Right ventricle myocardium superior (tissue), 1 donor: ENCODE results near the gene CREB3L1. TPM values are rescaled to one million over a fixed set of nuclear protein-coding genes. Genes with fewer than 3 reads are reported as not detected.
"Not testable (repeated sequence)": the region's sequence is repeated elsewhere in the genome, so short reads cannot be mapped to it uniquely, and the experiment has no call there.

Experiments used
- ATAC-seq: fragments of 200-7000 bp; cut with Tn5 transposase; one replicate; pipeline ENCODE4 v1.9.1; 2020; ENCODE audit warnings: mild to moderate bottlenecking; ENCODE audit not compliant: poor library complexity
- DNase-seq: peaks from one replicate; pipeline ENCODE4 v3.0.0-alpha.2; 2020
- intact Hi-C: fragments of 100-400 bp; cut with DNase I; formaldehyde crosslinking; loops from one replicate; pipeline ENCODE4 v1.11.2; 2022
- total RNA-seq: library from RNA; stranded (reverse); fragmentation: NEBNext Ultra II Directional; extraction: Animal tissue kit (Norgen Biotek cat#: 25700); gene quantifications from one replicate; pipeline ENCODE4 v1.2.1, GENCODE V29; 2021
- donor health status: DM: no; HTN: yes; CAD: no; lungs with severe emphysema.

CREB3L1 gene
- total RNA-seq, 1 donor from 2014 or later, result 69.2 TPM

DNA sequence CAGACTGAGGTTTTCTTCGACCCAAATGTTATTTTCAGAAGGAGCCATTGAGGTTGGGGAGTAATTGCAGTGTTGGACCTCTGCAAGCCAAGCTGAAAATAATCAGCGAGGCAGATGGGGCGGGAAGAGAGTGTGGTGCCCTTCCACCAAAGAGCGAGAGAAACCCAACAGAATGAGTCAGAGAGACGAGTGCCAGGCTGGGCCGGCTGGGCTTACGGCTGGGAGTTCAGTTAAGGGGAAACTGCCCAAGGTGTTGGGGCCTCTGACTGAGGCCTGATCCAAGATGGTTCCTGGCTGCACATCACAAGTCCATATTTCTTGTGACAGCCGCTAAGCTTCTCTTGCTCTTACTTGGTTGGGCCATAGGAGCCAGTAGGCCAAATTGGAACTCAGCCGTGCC is 30.4 kb upstream of the CREB3L1 start:
- no peak for DNase-seq
- intact Hi-C loops, result no loop called here
- ATAC-seq, result no peak

DNA sequence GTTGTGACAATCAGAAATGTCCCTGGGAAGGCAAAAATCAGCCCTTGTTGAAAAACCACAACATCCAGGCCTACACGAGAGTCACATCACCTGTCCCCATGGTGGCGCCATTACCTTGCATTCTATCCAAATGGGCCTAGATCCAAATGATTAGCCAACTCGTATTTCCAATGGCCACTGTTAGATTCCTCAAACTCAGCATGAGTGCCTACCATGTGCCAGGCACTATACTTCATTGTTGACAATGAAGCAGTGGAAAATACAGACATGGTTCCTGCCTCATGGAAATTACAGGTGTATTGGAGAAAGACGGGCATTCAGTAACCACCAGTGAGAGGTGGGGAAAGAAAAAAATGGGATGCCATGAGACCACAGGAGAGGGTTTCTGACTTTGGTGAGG is 29.8 kb upstream of the CREB3L1 start:
- DNase-seq (no peak), ATAC-seq (no peak)
- intact Hi-C loops, result no loop called here

DNA sequence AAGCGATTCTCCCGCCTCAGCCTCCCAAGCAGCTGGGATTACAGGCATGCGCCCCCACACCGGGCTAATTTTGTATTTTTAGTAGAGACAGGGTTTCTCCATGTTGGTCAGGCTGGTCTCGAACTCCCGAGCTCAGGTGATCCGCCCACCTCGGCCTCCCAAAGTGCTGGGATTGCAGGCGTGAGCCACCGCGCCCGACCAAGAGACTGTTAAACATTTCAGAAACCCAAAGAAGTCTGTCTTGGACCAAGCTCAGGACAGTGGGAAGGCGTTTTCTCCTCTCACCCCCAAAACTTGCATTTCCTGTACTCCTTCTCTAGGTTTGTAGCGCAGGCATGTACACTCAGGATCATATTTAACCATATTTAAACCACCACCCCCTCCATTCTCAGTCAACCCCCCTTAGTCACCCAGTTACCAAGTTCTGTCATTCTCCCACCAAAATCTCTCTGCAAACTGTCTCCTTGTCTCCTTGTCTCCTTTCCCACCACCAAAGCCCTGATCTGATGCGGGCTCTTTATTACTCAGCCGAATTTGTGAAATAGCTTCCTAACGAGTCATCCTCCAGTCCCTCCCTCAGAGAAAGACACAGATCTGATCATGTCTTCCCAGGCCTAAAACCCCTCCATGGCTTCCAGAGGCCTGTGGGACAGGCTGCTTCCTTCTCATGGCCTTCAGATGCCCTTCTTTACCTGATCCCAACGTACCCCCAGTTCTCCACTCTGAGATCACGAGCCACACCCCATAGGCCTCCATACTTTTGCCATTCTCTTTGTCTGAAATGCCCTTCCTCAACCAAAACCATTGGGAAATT is 29.0 kb upstream of the CREB3L1 start:
- no peak for DNase-seq
- intact Hi-C loops, result no loop called here
- ATAC-seq, result no peak

DNA sequence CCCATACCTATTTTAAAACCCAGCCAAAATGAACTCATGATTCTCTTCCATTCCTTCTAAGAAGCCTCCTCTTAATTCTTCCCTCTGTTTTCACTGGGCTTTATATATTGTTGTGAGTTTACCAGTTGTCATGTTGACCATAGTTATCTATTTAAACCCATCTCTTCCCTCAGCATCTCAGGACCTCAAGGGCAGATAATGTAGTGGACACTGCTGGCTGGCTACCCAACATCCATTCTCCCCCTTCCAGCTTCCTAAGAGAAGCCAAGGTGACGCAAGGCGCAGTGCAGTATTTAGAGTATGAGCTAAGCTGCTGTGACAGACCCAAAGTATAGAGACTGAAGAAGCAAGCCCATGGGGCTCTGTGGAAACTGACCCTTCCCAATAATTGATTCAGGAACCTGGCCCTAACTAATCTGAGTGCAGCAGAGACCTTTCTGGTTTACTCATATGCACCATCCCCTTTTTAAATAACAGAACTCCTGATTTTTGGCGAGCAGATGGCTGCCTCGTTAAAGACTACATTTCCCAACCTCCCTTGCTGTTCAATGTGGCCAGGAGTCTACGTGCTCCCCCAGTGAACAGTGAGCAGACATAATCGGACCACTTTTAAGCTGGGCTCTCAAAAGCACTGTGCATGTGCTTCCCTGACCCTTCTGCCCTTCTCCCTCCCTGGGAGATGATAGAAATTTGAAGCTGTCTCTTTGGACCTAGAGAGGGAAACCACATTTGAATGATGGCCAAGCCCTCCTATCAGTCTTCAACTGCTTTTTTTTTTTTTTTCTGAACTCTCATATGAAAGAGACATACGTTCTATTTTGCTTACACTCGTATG is 28.1 kb upstream of the CREB3L1 start:
- ATAC-seq (no peak), DNase-seq (no peak)
- intact Hi-C loops, result no loop called here

DNA sequence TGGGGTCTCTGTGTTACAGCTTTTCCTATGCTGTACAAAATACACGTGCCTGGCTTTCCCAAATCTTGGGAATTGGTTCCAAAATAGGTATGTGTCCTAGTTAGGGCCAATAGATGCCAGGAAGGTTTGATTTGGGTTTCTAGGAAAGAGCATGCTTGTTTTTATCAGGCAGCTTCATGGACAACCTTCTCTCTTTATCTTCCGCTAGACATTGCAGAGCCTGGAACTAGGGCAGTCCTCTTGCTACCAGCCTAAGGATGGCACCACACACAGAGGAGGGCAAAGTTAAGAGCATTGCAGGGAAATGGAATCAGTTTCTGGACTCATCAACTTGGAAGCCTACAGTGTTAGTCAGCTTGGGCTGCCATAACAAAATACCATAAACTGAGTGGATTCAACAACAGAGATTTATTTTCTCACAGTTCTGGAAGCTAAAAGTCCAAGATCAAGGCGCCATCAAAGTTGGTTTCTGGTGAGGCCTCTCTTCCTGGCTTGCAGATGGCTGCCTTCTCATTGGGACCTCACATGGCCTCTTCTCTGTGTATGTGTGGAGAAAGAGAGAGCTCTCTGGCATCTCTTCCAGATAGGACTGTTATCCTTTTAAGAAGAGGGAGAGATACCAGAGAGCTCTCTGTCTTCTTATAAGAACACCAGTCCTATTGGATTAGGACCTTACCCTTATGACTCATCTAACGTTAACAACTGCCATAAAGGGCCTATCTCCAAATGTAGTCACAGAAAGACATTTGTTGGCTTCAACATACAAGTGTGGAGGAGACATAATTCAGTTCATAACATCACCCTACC is 27.3 kb upstream of the CREB3L1 start:
- DNase-seq, result no peak
- no peak for ATAC-seq
- intact Hi-C loops, result no loop called here

DNA sequence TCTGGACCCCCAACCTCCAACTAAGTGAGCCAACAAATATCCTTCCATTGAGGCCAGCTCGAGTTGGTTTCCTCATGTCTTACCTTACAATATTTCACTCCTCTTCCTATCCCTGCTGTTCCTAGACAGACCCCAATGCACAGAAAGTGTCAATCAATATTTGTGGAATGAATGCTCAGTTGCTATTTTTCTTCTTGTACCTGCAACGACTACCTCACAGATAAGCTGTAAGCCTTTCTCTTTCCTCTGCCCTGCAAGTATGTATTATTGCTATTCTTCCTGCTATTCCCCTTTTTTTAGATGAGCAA is 26.8 kb upstream of the CREB3L1 start:
- no peak for DNase-seq
- intact Hi-C loops, result no loop called here
- ATAC-seq, result no peak

DNA sequence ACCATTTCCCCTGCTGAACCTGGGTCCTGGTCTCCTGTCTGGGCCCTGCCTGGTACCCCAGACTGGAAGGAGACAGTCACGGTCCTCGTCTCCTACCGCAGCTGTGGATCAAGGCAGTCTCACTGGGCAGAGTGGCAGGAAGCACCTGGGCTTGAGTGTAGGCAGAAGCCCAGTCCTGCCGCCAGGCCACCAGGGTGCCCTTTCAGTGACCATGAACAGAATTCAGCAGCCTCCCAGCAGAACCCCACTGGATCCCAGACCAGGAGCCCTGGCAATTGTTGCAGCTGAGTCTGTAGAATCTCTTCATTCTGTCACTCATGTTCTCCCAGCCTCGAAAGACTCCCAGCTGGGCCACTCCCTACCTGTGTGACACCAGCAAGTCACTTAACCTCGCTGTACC is 25.5 kb upstream of the CREB3L1 start:
- DNase-seq (no peak), ATAC-seq (no peak)
- intact Hi-C loops, result no loop called here

DNA sequence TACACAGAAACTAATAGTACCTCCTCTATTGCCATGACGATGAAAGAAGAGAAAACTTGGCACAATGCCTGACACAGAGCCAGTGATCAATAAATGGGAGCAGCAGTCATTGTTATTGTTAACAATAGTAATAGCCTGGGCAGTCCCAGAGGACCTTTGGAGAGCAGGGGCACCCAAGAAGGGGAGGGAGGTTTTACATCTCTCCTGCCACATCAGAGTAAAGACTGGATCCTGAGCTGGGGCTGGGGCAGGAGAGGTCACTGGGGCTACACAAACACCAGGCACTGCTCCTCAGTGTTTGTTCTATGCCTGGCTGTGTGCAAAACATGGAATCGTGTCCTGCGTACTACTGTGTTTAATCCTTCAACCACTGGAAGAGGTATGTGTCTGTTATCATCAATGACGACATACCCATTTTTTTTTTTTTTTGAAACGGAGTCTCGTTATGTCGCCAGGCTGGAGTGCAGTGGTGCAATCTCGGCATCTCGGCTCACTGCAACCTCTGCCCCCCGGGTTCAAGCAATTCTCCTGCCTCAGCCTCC is 25.0 kb upstream of the CREB3L1 start:
- intact Hi-C loops, result no loop called here
- DNase-seq (no peak), ATAC-seq (no peak)

DNA sequence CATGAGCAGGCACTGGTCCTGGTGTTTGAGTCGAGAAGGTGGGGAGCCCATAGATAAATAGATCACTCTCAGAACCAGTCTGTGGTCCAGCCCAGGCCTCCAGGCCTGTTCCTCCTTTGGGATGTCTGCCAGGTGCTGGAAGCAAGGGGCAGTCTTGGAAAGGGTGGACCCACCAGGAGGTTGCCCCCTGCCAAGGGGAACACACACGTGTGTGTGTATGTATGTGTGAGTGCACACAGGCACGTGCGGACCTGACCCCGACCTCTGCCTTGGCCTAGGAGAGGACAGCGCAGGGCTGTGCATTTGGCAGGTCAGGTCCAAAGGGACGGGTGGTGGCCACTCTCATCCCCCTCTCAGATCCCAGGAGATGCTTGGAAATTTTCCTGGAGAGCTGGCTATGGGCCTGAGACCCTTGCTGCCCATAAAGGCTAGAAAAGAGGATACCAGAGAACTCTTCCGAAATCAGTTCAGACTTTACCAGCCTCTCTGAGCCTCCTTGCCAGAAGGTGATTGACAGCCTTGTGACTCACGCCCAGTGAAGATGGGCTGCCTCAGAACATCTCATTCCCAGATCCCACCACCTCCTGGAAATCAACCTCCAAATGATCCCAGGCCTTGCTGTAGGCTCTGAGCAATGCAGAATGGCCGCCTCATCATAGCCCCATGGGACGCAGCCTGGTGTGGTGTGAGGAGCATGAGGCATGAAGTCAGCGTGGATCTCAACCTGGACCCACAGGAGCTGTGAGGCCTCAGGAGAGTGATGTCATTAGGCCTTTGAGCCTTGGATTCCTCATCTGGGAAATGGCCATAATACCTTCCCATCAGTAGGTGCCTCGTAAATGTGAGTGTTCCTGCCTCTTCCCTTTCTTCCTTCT is 24.0 kb upstream of the CREB3L1 start:
- intact Hi-C loops, result no loop called here
- no peak for ATAC-seq

DNA sequence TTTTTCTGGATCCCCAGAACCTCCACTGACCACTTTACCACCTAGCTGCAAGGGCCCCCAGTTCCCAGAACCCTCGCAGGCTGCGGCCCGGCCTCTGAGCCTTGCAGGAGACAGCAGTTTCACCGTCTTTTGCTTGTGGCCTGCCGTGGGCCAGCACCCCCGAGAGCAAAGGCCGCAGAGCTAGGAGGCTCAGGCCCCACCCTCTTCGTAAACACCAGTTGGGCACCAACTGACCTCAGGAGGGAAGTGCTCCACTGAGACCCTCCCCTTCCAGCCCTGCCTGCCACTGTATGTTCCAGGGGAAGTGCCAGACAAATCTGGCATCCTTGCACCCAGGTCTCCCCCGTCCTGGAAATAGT is 23.4 kb upstream of the CREB3L1 start:
- intact Hi-C loops, result no loop called here
- DNase-seq, result no peak
- ATAC-seq, result no peak

More for the DNA sequence above, 24.0 kb upstream of the CREB3L1 start:
- no peak for DNase-seq

DNA sequence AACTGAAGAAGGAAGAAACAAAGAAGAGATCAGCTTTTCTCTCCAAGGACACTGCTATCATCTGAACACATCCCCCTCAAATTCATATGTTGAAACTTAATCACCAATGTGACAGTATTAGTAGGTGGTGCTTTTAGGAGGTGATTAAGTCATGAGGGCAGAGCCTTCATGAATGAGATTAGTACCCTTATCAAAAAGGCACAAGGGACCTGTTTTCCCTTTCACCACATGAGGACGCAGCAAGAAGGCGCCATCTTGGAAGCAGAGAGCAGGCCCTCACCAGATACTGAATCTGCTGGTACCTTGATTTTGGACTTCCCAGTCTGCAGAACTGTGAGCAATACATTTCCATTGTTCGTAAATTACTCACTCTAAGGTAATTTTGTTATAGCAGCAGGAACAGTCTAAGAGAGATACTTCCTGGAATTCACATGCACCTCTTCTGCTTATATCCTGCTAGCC is 20.9 kb upstream of the CREB3L1 start:
- intact Hi-C loops, result no loop called here
- ATAC-seq, result no peak
- no peak for DNase-seq

DNA sequence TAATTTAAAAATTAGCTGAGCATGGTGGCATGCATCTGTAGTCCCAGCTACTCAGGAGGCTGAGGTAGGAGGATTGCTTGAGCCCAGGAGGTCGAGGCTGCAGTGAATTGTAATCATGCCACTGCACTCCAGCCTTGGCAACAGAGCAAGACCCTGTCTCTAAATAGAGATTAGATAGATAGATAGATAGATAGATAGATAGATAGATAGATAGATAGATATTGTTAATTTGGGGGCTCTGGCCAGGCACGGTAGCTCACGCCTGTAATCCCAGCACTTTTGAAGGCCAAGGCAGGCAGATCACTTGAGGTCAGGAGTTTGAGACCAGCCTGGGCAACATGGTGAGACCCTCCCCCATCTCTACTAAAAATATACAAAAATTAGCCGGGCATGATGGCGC is 18.1 kb upstream of the CREB3L1 start:
- ATAC-seq, DNase-seq, intact Hi-C loops: not testable (repeated sequence)

DNA sequence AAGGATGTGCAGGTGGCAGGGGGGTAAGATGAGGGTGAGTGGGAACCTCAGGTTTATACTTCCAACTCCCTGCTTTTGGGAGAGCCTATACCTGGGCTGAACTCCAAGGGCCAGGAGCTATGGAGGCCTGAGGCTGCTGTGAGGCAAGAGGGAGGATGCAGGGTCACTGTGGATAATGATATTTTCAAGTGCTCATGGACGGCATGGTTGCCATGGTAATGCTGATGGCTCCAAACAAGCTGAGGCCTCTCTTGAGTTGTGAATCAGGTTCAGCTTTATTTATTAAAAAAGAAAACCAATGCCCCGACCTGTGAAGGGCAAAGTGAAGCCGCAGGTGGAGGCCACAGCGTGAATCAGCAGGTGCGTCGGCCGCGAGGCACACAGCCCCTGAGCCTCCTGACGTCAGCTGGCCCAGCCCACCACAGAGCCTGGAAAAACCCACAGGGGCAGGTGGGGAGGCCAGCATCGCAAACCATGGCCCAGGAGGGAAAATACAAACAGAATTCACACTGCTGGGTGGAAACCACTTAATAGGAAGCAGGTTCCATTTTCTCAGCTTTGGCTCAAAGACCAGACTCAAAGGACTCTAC is 17.4 kb upstream of the CREB3L1 start:
- no peak for ATAC-seq
- DNase-seq, result no peak
- intact Hi-C loops, result no loop called here

DNA sequence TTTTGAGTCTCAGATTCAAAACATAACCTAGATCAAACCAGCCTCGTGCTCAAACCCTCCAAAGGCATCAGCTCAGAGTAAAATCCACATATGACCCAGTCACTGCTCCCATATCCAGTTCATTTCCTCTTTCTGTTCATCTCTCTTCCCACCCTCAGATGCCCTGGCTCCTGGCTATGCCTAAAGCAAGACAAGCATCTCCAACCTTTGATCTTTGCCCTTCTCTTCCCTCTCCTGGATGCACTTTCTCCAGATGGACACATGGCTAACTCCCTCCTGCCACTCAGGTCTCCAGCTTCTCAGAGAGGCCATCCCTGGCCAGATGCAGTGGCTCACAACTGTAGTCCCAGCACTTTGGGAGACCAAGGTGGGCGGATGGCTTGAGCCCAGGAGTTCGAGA is 14.3 kb upstream of the CREB3L1 start:
- ATAC-seq (no peak), DNase-seq (no peak)
- intact Hi-C loops, result no loop called here

DNA sequence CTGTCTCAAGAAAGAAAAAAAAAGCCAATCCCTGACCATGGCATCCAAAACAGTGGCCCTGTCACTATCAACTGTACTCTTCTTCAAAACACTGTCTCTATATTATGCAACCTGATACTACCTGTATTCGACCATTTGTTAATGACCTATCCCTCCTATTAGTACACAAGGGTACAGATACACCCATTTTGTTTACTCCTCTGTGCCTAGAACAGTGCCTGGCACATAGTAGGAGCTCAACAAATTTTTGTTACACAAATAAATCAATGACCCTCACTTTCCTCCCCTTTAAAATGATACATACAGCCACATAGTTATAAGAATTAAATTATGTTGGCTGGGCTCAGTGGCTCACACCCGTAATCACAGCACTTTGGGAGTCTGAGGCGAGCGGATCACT is 13.4 kb upstream of the CREB3L1 start:
- intact Hi-C loops, result no loop called here
- no peak for ATAC-seq
- DNase-seq, result no peak

DNA sequence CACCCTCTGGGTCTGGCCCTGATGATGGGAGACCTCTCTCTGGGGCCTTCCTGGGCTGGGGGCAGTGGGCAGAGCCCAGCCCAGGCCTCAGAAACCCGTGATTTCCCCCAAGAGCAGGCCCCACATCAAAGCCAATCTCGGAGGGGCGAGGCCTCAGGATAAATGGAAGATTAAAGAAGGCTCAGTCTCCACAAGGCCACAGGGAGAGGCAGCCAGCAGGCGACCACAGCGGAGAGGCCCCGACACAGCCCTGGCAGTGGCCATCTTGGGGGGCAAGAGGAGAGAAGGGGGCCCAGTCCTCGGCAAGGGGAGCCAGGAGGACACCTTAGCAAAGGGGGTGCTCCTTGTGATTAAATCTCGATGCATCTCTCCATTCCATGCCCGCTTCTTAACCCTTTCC is 12.5 kb upstream of the CREB3L1 start:
- ATAC-seq (no peak), DNase-seq (no peak)
- intact Hi-C loops, result no loop called here

DNA sequence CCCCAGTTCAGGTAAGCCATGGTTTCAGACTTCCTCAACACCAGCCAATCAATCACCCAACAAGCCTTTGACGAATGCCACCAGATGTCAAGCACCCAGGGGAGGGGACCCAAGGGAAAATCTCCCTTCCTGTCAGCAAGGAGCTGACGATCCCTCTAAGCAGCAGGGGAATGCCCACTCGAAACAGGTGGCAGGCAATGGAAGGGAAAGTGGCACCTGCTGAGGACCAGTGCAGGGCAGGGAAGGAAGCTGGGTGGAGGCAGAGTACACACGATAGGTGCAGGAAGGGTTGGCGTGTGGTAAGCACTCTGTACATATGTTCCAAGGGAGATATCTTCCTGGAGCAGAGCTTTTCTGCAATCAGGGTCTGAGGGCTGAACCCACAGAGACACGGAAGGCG is 11.7 kb upstream of the CREB3L1 start:
- ATAC-seq (no peak), DNase-seq (no peak)
- intact Hi-C loops, result no loop called here

DNA sequence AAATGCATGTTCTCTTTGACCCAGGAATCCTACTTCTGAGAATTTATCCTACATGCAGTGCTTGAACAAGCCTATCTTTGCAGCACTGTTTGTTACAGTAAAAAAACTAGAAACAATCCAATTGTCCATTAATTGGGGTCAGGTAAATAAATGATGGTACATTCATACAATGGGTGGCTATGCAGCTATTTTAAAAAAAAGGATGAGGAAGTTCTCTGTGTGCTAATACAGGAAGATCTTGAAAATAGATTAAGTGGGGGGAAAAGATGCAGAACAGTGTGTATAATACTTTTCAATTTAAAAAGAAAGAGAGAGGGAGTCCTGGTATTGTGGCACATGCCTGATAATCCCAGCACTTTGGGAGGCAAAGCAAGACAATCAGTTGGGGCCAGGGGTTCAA is 9.5 kb upstream of the CREB3L1 start:
- no peak for ATAC-seq
- no peak for DNase-seq
- intact Hi-C loops, result no loop called here
